ENCODE results near the gene RAB11FIP4.

GRCh38 chr17:31550389-31551056, 159.0 kb downstream of the RAB11FIP4 start:
- TF ChIP-seq EZH2 (IDR thresholded peaks at IDR 0.05) (no peak), POLR2AphosphoS5 (IDR thresholded peaks at IDR 0.05; ENCODE audit: borderline replicate concordance, low read depth, low read length) (no peak)

Measured in SK-N-MC (cell line).